Skeletal muscle tissue (tissue), 4 donors: ENCODE data around the gene CIART. TPM values are rescaled to one million over a fixed set of nuclear protein-coding genes. Genes with fewer than 3 reads are reported as not detected.
"Not testable (repeated sequence)": the region's sequence is repeated elsewhere in the genome, so short reads cannot be mapped to it uniquely, and the experiment has no call there.

Source experiments
- H3K27ac ChIP-seq: one replicate; pipeline ENCODE4 v1.7.0; 2013; ENCODE audit warnings: mild to moderate bottlenecking, low read depth, low read length, inconsistent platforms
- H3K27me3 ChIP-seq, 3 donors: one replicate each; pipeline ENCODE4 v1.7.0; 2013; ENCODE audit warnings: low read length in 3 of 3; ENCODE audit not compliant: control insufficient read depth in 3 of 3, insufficient read depth in 3 of 3
- H3K36me3 ChIP-seq, 3 donors: one replicate each; pipeline ENCODE4 v1.7.0; 2013; ENCODE audit warnings: low read length in 3 of 3; ENCODE audit not compliant: control insufficient read depth in 3 of 3, insufficient read depth in 3 of 3
- H3K4me1 ChIP-seq, 3 donors: one replicate each; pipeline ENCODE4 v1.7.0; 2013; ENCODE audit warnings: low read length in 3 of 3, mild to moderate bottlenecking in 3 of 3; ENCODE audit not compliant: control insufficient read depth in 3 of 3, insufficient read depth in 3 of 3
- H3K4me3 ChIP-seq, 3 donors: one replicate each; pipeline ENCODE4 v1.7.0; 2013; ENCODE audit warnings: low read length in 3 of 3
- H3K9ac ChIP-seq, 3 donors: one replicate each; pipeline ENCODE4 v1.7.0; 2013; ENCODE audit warnings: low read length in 3 of 3, mild to moderate bottlenecking in 3 of 3, moderate library complexity in 2 of 3, low read depth in 1 of 3
- H3K9me3 ChIP-seq, 3 donors: one replicate each; pipeline ENCODE4 v1.7.0; 2013; ENCODE audit warnings: low read length in 3 of 3; ENCODE audit not compliant: control insufficient read depth in 3 of 3
- total RNA-seq: library from RNA; depleted of rRNA; stranded (reverse); fragments of >200 nt; gene quantifications from one replicate; pipeline ENCODE4 v1.2.3, GENCODE V29; 2014
- donor health status: Osteomylitis.

Gene CIART
- total RNA-seq, 1 donor from 2014 or later: 2.1 TPM

DNA sequence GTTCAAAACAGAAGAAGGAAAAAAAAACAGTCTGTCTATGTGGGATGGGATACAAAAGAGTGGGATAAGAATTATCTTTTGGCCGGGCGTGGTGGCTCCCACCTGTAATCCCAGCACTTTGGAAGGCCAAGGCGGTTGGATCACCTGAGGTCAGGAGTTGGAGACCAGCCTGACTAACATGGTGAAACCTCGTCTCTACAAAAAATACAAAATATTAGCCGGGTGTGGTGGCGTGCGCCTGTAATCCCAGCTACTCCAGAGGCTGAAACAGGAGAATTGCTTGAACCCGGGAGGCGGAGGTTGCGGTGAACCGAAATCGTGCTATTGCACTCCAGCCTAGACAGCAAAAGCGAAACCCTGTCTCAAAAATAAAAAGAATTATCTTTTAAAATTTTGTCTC is 45.2 kb upstream of the CIART start:
- H3K27ac ChIP-seq, H3K36me3 ChIP-seq, H3K9me3 ChIP-seq, H3K4me3 ChIP-seq, H3K27me3 ChIP-seq, H3K9ac ChIP-seq: not testable (repeated sequence)
- H3K4me1 ChIP-seq: peaks cover 7 to 13% (median 10%) of the 10 kb centered on the region in 3 donors

DNA sequence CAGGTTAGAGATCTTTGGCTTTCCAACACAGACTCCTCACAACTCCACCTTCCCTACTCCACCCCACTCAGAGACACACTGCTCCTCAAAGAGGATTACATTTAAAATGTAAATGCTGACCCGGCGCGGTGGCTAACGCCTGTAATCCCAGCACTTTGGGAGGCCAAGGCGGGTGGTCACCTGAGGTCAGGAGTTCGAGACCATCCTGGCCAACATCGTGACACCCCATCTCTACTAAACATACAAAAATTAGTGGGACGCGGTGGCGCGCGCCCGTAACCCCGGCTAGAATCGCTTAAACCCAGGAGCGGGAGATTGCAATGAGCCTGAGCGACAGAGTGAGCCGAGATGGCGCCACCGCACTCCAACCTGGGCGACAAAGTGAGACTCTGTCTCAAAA is 44.6 kb upstream of the CIART start:
- Histone ChIP-seq H3K9ac (no peak overlapping the region), H3K27ac (no peak overlapping the region)

DNA sequence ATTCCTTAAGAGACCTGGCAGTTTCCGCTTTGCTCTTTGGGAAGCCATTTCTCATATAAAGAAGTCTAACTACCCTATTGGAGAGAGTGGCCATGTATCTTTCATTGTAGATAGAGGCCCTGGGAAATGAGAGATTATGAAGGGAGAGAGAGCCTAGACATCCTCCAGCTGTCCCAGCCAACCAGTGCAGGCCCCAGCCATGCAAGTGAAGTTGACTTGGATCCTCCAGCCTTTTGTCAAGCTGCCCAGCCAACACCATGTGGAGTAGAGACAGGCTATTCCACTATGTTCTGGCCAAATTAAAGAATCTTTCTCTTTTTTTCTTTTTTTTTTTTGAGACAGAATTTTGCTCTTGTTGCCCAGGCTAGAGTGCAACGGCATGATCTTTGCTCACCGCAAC is 39.4 kb upstream of the CIART start:
- no peaks in the 10 kb centered on the region for H3K9me3 ChIP-seq
- H3K4me3 ChIP-seq: no peak overlapping the region
- no peak overlapping the region for H3K9ac ChIP-seq
- H3K27ac ChIP-seq: no peak overlapping the region
- H3K4me1 ChIP-seq: no peaks in the 10 kb centered on the region
- H3K27me3 ChIP-seq: no peaks in the 10 kb centered on the region
- no peaks in the 10 kb centered on the region for H3K36me3 ChIP-seq

More for the DNA sequence above, 44.6 kb upstream of the CIART start:
- no peaks in the 10 kb centered on the region for H3K9me3 ChIP-seq
- no peaks in the 10 kb centered on the region for H3K27me3 ChIP-seq
- peaks cover 7 to 13% (median 10%) of the 10 kb centered on the region in 3 donors for H3K4me1 ChIP-seq
- H3K36me3 ChIP-seq: peaks cover 0 to 2% (median 0%) of the 10 kb centered on the region in 3 donors
- H3K4me3 ChIP-seq: no peak overlapping the region

DNA sequence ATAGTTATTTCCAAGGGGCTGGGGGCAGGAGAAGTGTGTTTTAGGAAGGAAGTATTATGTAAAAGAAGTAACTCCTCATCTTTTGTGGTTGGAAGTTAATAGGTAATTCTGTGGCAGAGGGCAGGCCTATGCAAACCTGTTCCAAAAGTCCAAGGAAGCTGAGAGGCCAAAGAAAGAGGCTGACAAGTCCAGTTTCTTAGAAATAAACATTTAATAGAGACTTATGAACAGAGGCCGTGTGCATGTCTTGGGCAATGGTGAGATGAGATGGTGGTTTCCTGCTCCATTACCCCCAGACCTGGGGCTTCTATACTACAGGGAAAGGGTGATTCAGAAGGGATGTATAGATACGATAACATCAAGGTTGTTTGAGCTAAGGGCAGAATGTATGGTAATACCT is 32.4 kb upstream of the CIART start:
- Histone ChIP-seq H3K9me3 (no peaks in the 10 kb centered on the region), H3K9ac (no peak overlapping the region), H3K36me3 (no peaks in the 10 kb centered on the region), H3K4me3 (no peak overlapping the region), H3K27me3 (no peaks in the 10 kb centered on the region), H3K4me1 (no peaks in the 10 kb centered on the region), H3K27ac (no peak overlapping the region)

DNA sequence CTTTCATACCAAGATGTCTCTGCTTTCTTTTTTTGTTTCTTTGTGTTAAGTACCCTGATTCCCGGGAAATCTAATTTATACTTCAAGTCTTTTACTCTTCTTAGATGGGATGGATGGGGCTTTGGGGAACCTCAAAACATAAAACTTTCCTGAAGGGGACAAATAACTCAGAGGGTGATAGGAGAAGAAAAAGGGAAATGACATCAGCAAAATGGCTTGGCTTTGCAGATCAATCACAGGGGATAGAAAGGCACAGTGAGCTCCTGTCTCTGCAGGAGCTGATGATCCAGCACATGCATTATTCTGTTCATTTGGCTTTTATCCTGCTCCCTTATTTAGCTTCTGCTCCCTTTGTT is 26.2 kb upstream of the CIART start:
- Histone ChIP-seq H3K27me3 (no peaks in the 10 kb centered on the region), H3K9me3 (no peaks in the 10 kb centered on the region), H3K36me3 (no peaks in the 10 kb centered on the region), H3K9ac (peak overlapping the region in 1 of 3 donors; percentile 77), H3K27ac (peak overlapping the region; percentile 39), H3K4me1 (peaks cover 27 to 37% (median 35%) of the 10 kb centered on the region in 3 donors), H3K4me3 (peak overlapping the region; percentile 19 to 78 (median 47))

DNA sequence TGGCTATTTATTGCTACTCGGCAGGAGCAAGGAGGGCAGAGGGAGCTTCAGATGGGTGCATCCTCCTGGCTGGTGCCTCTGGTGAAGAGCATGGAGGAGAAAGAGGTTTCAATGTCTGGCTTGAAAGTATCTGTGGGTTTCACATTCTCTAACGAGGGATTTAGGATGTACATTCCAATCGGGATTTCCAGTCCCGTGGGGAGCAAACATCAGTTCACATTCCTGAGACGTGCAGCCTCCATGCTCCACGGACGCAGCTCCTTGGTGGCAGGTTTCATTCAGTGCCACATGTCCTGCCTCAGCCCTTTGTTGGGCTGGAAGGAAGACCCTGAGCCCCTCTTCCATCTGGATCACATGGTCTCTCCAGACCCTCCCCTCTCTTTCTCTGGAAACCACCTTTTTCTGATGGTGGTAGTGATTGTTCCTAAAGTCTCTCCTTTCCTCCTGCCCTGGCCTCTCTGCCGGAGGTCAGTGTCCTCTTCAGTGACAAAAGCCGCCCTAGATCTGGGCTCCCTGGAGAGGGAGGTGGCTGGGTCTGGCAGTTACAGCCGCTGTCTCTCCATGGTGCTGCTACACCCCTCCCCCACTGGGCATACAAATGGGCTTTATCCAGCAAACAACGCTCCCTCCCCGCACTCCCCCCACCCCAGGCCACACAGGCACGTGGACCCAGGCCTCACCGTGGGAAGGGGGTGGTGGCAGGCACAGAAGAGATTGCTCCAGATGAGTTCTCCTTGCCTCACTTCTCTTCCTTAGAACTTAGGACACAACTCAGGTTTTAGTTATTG is 25.6 kb upstream of the CIART start:
- peak overlapping the region; percentile 19 to 78 (median 47) for H3K4me3 ChIP-seq
- H3K9me3 ChIP-seq: no peaks in the 10 kb centered on the region
- peaks cover 27 to 37% (median 35%) of the 10 kb centered on the region in 3 donors for H3K4me1 ChIP-seq
- peak overlapping the region; percentile 39 for H3K27ac ChIP-seq
- H3K9ac ChIP-seq: peak overlapping the region in 1 of 3 donors; percentile 77
- no peaks in the 10 kb centered on the region for H3K27me3 ChIP-seq
- H3K36me3 ChIP-seq: peaks cover 0 to 2% (median 0%) of the 10 kb centered on the region in 3 donors

DNA sequence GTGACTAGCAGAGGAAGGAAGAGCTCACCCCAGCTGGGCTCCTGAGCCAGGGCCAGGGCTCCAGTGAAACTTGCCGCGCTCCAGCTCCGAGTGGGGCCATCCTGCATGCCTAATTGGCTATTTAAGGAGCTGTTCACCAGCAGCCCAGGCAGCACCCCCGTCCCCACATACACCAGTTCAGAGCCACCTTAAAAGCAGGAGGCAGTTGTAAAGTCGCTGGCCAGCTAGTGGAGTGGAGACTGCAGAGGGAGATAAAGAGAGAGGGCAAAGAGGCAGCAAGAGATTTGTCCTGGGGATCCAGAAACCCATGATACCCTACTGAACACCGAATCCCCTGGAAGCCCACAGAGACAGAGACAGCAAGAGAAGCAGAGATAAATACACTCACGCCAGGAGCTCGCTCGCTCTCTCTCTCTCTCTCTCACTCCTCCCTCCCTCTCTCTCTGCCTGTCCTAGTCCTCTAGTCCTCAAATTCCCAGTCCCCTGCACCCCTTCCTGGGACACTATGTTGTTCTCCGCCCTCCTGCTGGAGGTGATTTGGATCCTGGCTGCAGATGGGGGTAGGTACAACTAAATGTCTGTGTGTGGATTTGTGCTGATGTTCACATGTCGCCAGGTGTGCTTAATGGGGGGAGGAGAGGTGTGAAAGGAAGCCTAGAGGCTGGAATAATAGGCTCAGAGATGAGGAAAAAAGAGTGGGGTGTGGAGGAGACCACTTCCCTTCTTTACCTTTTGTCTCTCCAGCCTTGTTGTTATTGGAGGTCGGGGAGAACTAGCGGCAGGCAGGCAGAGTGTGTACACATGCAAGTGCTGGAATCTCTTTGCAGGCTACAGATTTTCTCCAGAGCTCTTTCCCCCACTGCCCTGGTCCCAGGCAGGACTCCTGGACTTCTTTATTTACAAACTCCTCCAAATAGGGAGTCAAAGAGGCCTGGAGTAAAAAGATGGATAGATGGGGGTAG is 24.4 kb upstream of the CIART start, which contains the start of gene CA14:
CA14 (plus strand) TSS at position 151 of the 962 bp plus-strand sequence; CDS start at position 506, 355 bp downstream.
- H3K9me3 ChIP-seq: no peaks in the 10 kb centered on the region
- peaks cover 27 to 37% (median 35%) of the 10 kb centered on the region in 3 donors for H3K4me1 ChIP-seq
- peaks cover 0 to 2% (median 0%) of the 10 kb centered on the region in 3 donors for H3K36me3 ChIP-seq
- H3K9ac ChIP-seq: peak within 1 kb of the TSS; percentile 54 to 78 (median 66)
- H3K27me3 ChIP-seq: no peaks in the 10 kb centered on the region
- peak within 1 kb of the TSS; percentile 16 for H3K27ac ChIP-seq
- peak within 1 kb of the TSS; percentile 51 to 71 (median 52) for H3K4me3 ChIP-seq

DNA sequence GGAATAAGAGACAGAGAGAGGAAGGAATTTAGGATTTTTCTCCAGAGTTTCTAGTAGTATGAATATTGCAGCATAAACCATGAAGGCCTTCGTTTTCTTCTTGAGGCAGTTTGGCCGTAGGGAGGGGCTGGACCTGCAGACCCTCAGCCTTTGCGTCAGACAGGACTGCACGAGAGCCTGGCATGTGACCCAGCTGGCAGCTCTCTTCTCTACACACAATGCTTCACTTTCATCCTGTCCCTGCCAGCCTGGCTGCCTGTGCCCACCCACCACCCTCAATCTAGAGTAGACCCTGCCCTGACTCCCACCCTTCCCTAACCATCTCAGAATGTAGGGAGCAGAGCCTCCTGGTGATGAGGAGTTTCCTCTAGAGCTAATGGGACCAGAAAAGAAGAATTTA is 23.1 kb upstream of the CIART start:
- H3K27me3 ChIP-seq: no peaks in the 10 kb centered on the region
- H3K4me3 ChIP-seq: peak overlapping the region in 1 of 3 donors; percentile 52
- peak overlapping the region in 2 of 3 donors; percentile 45 to 74 for H3K9ac ChIP-seq
- peaks cover 0 to 2% (median under 1%) of the 10 kb centered on the region in 3 donors for H3K36me3 ChIP-seq
- H3K4me1 ChIP-seq: peaks cover 27 to 37% (median 35%) of the 10 kb centered on the region in 3 donors
- no peaks in the 10 kb centered on the region for H3K9me3 ChIP-seq
- peak overlapping the region; percentile 16 for H3K27ac ChIP-seq

DNA sequence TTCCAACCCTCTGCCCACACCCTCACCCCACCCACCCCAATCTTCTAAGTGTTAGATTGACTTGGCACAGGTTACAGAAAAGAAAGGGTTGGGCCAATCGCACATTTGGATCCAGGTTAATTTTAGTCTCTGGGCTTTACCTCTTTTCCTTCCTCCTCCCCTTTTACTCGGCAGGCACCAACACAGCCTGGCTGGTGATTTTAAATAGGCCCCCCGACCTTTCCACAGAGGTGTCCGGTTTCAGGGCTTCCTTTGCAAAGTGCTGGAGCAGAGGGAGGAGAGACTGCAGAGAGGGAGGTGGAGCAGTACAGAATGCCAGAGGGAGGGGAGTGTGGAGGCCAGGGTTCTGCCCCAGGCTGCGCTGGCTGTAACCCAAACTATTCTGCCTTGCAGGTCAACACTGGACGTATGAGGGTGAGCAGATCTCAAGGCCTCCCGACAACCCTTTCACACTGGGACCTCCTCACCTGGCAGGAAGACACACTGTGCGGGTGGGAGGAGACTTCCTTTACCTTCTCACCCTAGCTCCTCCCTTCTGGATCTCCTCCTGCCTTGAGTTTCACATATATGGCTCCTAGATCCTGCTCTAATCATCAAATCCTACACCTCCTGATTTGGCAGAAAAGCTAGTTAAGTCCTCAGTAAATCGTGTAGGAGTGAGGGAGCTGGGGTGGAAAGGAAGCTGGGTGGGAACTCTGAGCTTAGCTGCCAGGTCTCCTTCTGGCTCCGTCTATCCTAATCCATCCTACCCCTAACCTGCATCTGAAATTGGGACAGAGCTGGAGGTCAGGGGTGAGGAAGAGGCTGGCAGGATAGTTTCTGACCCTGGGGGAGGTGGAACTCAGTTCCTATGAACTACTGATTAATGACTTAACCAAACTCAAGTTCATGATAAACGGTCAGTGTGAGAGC is 22.3 kb upstream of the CIART start:
- Histone ChIP-seq H3K9me3 (no peaks in the 10 kb centered on the region), H3K27ac (peak overlapping the region; percentile 16), H3K4me3 (peak overlapping the region; percentile 23 to 63 (median 40))

More for the DNA sequence above, 22.3 kb upstream of the CIART start:
- Histone ChIP-seq H3K36me3 (peaks cover 4 to 6% (median 5%) of the 10 kb centered on the region in 3 donors), H3K9ac (peak overlapping the region in 2 of 3 donors; percentile 16 to 74), H3K27me3 (no peaks in the 10 kb centered on the region), H3K4me1 (peaks cover 27 to 37% (median 35%) of the 10 kb centered on the region in 3 donors)
